ENCODE results near the gene SYNC.
"Not testable (repeated sequence)": the region's sequence is repeated elsewhere in the genome, so short reads cannot be mapped to it uniquely, and the experiment has no call there.

The SYNC gene

DNA sequence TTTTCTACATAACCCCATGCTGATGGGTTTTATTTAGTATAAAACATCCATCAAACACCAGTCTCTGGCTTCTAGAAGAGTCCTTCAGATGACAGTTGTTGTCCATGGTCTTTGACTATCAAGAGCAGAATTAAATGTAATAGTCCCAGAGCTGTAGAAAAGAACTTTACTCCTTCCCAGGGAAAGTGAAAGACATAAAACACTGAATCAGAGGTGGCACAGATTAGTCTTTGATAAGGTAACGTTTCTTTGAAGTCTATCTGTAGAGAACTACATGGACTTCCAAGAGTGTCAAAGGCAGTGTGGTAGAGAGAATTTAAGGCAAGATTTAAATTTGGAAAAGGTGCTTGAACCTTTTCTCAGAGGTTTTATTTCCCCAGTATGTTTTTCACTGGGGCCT is 21.9 kb downstream of the SYNC start:
- TF ChIP-seq, protein P1, sequence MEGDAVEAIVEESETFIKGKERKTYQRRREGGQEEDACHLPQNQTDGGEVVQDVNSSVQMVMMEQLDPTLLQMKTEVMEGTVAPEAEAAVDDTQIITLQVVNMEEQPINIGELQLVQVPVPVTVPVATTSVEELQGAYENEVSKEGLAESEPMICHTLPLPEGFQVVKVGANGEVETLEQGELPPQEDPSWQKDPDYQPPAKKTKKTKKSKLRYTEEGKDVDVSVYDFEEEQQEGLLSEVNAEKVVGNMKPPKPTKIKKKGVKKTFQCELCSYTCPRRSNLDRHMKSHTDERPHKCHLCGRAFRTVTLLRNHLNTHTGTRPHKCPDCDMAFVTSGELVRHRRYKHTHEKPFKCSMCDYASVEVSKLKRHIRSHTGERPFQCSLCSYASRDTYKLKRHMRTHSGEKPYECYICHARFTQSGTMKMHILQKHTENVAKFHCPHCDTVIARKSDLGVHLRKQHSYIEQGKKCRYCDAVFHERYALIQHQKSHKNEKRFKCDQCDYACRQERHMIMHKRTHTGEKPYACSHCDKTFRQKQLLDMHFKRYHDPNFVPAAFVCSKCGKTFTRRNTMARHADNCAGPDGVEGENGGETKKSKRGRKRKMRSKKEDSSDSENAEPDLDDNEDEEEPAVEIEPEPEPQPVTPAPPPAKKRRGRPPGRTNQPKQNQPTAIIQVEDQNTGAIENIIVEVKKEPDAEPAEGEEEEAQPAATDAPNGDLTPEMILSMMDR (conservative IDR thresholded peaks at IDR 0.05; ENCODE audit: low read depth, low read length) = no peak
- no peak overlapping the region for H3K4me3 ChIP-seq (ENCODE audit: low read depth, low read length)
- DNase-seq (ENCODE audit: low read depth) = no peak

DNA sequence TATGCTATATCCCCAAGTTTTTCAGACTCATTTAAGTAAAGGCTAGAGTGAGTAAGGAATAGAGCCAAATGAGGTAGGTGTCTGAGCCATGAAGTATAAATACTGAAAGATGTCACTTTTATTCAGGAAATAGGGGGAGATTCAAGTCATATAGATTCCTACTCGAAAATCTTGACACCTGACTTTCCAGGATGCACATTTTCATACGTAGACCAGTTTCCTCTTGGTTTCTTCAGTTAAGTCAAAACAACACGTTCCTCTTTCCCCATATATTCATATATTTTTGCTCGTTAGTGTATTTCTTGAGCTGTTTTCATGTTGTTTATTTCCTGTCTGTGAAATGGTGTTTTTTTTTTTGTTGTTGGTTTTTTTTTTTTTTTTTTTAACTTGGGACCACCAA is 22.6 kb downstream of the SYNC start:
- not testable (repeated sequence) for H3K4me3 ChIP-seq (ENCODE audit: low read depth, low read length); DNase-seq (ENCODE audit: low read depth)

DNA sequence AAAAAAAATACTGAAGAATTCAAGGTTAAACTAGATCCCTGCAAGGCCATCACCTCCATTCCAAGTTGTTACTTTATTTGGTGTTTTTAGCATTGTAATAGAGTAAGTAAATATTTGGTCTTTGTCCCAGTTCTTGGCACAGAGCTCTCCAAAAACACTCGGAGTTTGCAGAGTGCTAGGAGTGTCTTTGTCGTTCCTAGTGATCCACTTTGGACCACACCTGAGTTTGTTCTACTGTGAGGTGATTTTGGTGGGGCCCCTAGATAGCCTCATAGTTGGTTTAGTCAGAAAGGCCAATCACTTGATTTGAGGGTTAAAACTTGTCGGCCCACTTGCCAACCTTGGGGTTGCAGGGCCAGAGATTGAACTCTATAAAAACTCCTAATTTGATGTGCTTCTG is 25.6 kb downstream of the SYNC start:
- DNase-seq (ENCODE audit: low read depth) = no peak
- H3K4me3 ChIP-seq (ENCODE audit: low read depth, low read length) = no peak overlapping the region
- TF ChIP-seq, protein P1 (conservative IDR thresholded peaks at IDR 0.05; ENCODE audit: low read depth, low read length) = no peak

DNA sequence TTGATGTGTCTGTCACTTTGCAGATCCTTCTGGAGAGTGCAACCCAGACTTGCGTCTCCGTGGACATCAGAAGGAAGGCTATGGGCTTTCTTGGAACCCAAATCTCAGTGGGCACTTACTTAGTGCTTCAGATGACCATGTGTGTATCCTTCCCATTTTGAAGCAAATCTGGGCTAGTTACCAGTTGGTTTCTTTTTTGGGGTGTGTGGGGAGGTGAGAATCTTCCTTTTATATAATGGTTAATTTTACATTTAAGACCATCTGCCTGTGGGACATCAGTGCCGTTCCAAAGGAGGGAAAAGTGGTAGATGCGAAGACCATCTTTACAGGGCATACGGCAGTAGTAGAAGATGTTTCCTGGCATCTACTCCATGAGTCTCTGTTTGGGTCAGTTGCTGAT is 33.9 kb downstream of the SYNC start:
- DNase-seq (ENCODE audit: low read depth); H3K4me3 ChIP-seq (ENCODE audit: low read depth, low read length): not testable (repeated sequence)

DNA sequence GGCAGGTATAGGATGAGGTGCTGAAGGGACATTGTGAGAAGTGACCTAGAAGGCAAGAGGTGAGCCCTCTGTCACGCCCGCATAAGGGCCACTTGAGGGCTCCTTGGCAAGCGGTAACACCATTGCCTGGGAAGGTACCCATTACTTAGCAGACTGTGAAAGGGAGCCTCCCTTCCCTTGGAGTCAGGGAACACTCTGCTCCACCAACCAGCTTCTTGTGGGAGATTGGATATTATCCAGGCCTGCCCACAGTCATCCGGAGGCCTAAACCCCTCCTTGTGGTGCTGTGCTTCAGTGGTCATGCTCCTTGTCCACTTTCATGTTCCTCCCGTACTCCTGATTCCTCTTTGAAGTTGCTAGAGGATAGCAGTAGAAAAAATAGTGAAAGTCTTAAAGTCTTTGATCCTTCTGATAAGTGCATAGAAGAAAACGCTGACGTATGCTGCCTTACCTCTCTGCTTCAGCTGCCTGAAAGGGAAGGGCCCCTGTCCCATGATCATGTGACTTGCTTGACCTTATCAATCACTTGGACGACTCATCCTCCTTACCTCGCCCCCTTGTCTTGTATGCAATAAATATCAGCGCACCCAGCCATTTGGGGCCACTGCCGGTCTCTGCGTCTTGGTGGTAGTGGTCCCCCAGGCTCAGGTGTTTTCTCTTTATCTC is 35.5 kb downstream of the SYNC start:
- H3K4me3 ChIP-seq (ENCODE audit: low read depth, low read length) = no peak overlapping the region
- TF ChIP-seq, protein P1 (conservative IDR thresholded peaks at IDR 0.05; ENCODE audit: low read depth, low read length) = no peak
- DNase-seq (ENCODE audit: low read depth) = no peak

DNA sequence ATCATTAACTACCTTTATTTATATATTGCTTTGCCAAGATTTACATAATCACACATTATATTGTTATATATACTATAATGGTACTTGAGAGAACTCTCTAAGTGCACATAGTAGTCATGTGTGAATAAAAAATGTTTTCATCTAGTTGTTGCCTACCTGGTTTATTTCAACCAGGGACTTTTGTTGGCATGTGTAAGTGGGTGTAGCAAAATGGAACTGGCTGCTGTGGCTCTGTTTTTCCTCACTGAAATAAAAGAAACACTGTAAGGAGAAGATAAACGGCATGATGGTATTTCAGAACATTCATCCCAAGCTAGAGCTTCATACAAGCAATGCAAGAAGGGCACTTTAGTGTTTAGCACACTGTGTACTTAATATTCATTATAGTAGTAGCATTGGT is 36.7 kb downstream of the SYNC start:
- no peak overlapping the region for H3K4me3 ChIP-seq (ENCODE audit: low read depth, low read length)
- TF ChIP-seq, protein P1 (conservative IDR thresholded peaks at IDR 0.05; ENCODE audit: low read depth, low read length) = no peak
- DNase-seq (ENCODE audit: low read depth) = no peak

DNA sequence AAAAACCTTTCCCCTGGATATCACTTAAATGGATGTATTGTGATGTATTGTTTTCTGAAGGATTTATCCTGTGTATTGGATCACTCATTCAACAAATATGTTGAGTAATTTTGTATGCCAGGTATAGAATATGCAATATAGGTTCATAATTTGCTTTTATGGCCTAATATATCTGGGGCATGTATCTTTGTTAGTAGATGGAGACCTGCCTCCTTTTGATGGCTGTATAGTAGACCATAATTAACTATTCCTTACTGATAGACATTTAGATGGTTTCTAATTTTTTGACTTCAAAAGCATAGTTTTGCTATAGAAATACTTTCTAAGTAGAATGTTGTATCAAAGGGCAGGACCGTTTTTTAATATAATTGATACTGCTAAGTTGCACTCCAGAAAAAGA is 43.0 kb downstream of the SYNC start:
- H3K4me3 ChIP-seq (ENCODE audit: low read depth, low read length) = no peak overlapping the region
- no peak for DNase-seq (ENCODE audit: low read depth)
- TF ChIP-seq, protein P1 (conservative IDR thresholded peaks at IDR 0.05; ENCODE audit: low read depth, low read length) = no peak

DNA sequence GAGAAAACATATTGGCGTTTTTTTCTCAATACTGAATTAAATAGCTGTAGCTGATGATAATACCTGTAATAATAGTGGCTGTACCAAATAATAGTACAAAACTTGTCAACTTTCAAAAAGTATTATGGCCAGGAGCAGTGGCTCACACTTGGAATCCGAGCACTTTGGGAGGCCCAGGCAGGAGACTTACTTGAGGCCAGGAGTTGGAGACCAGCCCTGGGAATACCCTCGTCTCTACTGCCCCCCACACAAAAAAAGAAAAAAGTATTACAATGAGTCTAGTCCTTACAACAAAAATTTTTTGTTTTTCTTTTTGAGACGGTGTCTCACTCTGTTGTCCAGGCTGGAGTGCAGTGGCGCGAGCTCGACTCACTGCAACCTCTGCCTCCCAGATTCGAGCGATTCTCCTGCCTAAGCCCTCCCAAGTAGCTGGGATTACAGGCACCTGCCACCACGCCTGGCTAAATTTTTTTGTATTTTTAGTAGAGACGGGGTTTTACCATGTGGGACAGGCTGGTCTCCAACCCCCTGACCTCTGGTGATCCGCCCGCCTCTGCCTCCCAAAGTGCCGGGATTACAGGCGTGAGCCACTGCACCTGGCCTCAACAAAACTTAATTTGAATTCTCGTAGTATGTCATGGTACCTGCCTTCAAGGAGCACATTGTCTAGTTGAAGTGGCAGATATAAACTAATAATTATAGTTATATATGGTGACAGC is 50.2 kb downstream of the SYNC start:
- TF ChIP-seq, protein P1 (conservative IDR thresholded peaks at IDR 0.05; ENCODE audit: low read depth, low read length) = no peak

More for the DNA sequence above, 50.2 kb downstream of the SYNC start:
- H3K4me3 ChIP-seq (ENCODE audit: low read depth, low read length) = peak overlapping the region; percentile 82
- DNase-seq (ENCODE audit: low read depth) = no peak

Measured in choroid plexus epithelial cell (primary cell).